K562 (cell line): ENCODE data around the gene LITAF. TPM values are rescaled to one million over a fixed set of nuclear protein-coding genes. Genes with fewer than 3 reads are reported as not detected.
"Not testable (repeated sequence)": the region's sequence is repeated elsewhere in the genome, so short reads cannot be mapped to it uniquely, and the experiment has no call there.

ENCODE experiments used
- ATAC-seq: fragments of 200-7000 bp; cut with Tn5 transposase; 3 replicates; pipeline ENCODE4 v1.9.1; 2020; ENCODE audit warnings: moderate library complexity
- BruUV-seq: library from RNA; stranded (reverse); fragments of 400-500 nt; replicated peaks from 2 replicates; lab custom pipeline; 2021; lab: Mats Ljungman, UMichigan
- CTCF ChIA-PET: fragments of 300-600 bp; formaldehyde crosslinking; extraction: SDS; loops from one replicate; lab custom pipeline; 2021; ENCODE audit warnings: low intra/inter-chr PET ratio; lab: Yijun Ruan, JAX
- POLR2A ChIA-PET: fragments of 300-600, 350-650 bp; sonication (Branson Sonifier 250); formaldehyde crosslinking; extraction: SDS; loops from one replicate; lab custom pipeline; 2021; ENCODE audit warnings: antibody characterized with exemption, inconsistent platforms; lab: Yijun Ruan, JAX
- DNase-seq, 4 experiments: peaks; one replicate each; pipeline versions ENCODE4 v3.0.0 to v3.0.0-alpha.2; 2011 to 2018; ENCODE audit warnings: low spot score in 3 of 4, mixed read lengths in 3 of 4; ENCODE audit errors: extremely low read depth in 1 of 4
- FAIRE-seq: peaks from 2 replicates; lab custom pipeline; 2011; peaks lifted over from hg19 to GRCh38; lab: Jason Lieb, UNC
- H2AFZ ChIP-seq: 2 replicates; pipeline ENCODE4 v1.6.0; 2011; ENCODE audit warnings: low read depth, low read length, control low read depth, inconsistent platforms
- H3K27ac ChIP-seq: fragments of 200-600 bp; 3 replicates; pipeline ENCODE4 v1.8.0; 2011; ENCODE audit warnings: low read depth, mild to moderate bottlenecking, control low read depth, inconsistent platforms, low read length, moderate library complexity, mixed read lengths; ENCODE audit errors: extremely low read depth
- H3K27me3 ChIP-seq, 2 experiments: fragments of 300-600 bp in 1 of 2; 2 replicates in 1 of 2; 3 replicates in 1 of 2; pipeline versions ENCODE4 v1.6.0 to v1.8.0; 2011; ENCODE audit warnings: inconsistent platforms in 2 of 2, low read length in 2 of 2, mild to moderate bottlenecking in 1 of 2, mixed read lengths in 1 of 2, moderate library complexity in 1 of 2; ENCODE audit not compliant: control insufficient read depth in 2 of 2, insufficient read depth in 2 of 2
- H3K36me3 ChIP-seq: fragments of 300-600 bp; 3 replicates; pipeline ENCODE4 v1.8.0; 2011; ENCODE audit warnings: mild to moderate bottlenecking, low read length, inconsistent platforms; ENCODE audit not compliant: control insufficient read depth, insufficient read depth
- H3K4me1 ChIP-seq, 2 experiments: fragments of 200-600 bp in 1 of 2; replicated peaks in 1 of 2; 2 replicates in 1 of 2; 3 replicates in 1 of 2; pipeline versions ENCODE4 v1.5.1 to v1.8.0; 2011; ENCODE audit warnings: inconsistent platforms in 2 of 2, low read length in 2 of 2, mild to moderate bottlenecking in 1 of 2, mixed read lengths in 1 of 2, moderate library complexity in 1 of 2; ENCODE audit not compliant: control insufficient read depth in 2 of 2, insufficient read depth in 2 of 2
- H3K4me2 ChIP-seq: 2 replicates; pipeline ENCODE4 v1.6.1; 2011; ENCODE audit warnings: low read length, control low read depth, inconsistent platforms, mixed read lengths; ENCODE audit not compliant: insufficient read depth
- H3K4me3 ChIP-seq: fragments of 200-600 bp; sonication (generic), shearing (Covaris generic); 2 replicates; pipeline ENCODE4 v1.5.1; 2016; ENCODE audit warnings: control low read depth, inconsistent platforms
- H3K79me2 ChIP-seq: fragments of 200-600 bp; 3 replicates; pipeline ENCODE4 v1.8.0; 2011; ENCODE audit warnings: low read length, inconsistent platforms; ENCODE audit not compliant: control insufficient read depth, insufficient read depth
- H3K9ac ChIP-seq, 2 experiments: 2 replicates each; pipeline versions ENCODE4 v1.6.0 to v1.6.1; 2011; ENCODE audit warnings: low read depth in 2 of 2, low read length in 2 of 2, control low read depth in 1 of 2, inconsistent platforms in 1 of 2, mild to moderate bottlenecking in 1 of 2, mixed read lengths in 1 of 2; ENCODE audit not compliant: insufficient read depth in 1 of 2
- H3K9me1 ChIP-seq: one replicate; pipeline ENCODE4 v1.6.0; 2011; ENCODE audit warnings: inconsistent platforms, mild to moderate bottlenecking, low read length, moderate library complexity; ENCODE audit not compliant: control insufficient read depth, insufficient read depth
- H3K9me3 ChIP-seq: replicated peaks from 2 replicates; pipeline ENCODE4 v1.5.1; 2011; ENCODE audit warnings: low read depth, low read length, inconsistent platforms; ENCODE audit not compliant: control insufficient read depth, insufficient read depth
- H4K20me1 ChIP-seq: replicated peaks from 2 replicates; pipeline ENCODE4 v1.6.1; 2011; ENCODE audit warnings: low read length, inconsistent platforms, mixed read lengths; ENCODE audit not compliant: control insufficient read depth, insufficient read depth
- CBX2 ChIP-seq: fragments of 200-600 bp; sonication (generic); IDR thresholded peaks from one replicate; pipeline ENCODE4 v1.6.1; 2012; ENCODE audit warnings: mild to moderate bottlenecking, low read length, inconsistent platforms; ENCODE audit not compliant: insufficient read depth, poor library complexity, severe bottlenecking
- ESRRB ChIP-seq: fragments of 250-450 bp; sonication (Bioruptor Pico); IDR thresholded peaks from 2 replicates; pipeline ENCODE4 v1.5.0; 2020; ENCODE audit warnings: mild to moderate bottlenecking, moderate library complexity, borderline replicate concordance
- ZKSCAN1 ChIP-seq: fragments of 150-350 bp; IDR thresholded peaks from 2 replicates; pipeline ENCODE4 v1.6.1; 2016; ENCODE audit warnings: low read depth, low read length
- WGBS: fragments of 100-300 bp; shearing (Covaris generic); methylation state at CpG from one replicate; pipeline ENCODE4 v1.1.6; 2016; ENCODE audit warnings: low coverage, mixed read lengths; ENCODE audit not compliant: insufficient coverage; ENCODE audit errors: missing lambda C conversion rate; 5-methylcytosine and 5-hydroxymethylcytosine counted together
- in situ Hi-C: fragments of 300-500 bp; cut with MboI; formaldehyde crosslinking; loops from 4 replicates; pipeline ENCODE4 v1.15.0; 2018; ENCODE audit warnings: inconsistent platforms, mixed read lengths
- intact Hi-C: fragments of 100-400 bp; cut with micrococcal nuclease; formaldehyde crosslinking; loops from 2 replicates; pipeline ENCODE4 v1.14.2; 2022
- polyA plus RNA-seq, 8 experiments: library from polyadenylated mRNA; depleted of rRNA in 4 of 8; stranded (reverse) in 5 of 8; unstranded in 3 of 8; fragments of >200 nt; fragmentation: Nextera tagmentation in 2 of 8; fragmentation: Illumina TruSeq in 1 of 8; extraction: Ambion mirVana in 2 of 8; extraction: Trizol in 1 of 8; gene quantifications; 2 replicates each; pipeline versions ENCODE4 v1.2.1 to v1.2.3, GENCODE V29; 2011 to 2014; ENCODE audit warnings: inconsistent platforms in 1 of 8, missing spikeins in 1 of 8
- total RNA-seq, 7 experiments: library from RNA; depleted of rRNA in 6 of 7; stranded (reverse); fragments of >200 nt in 6 of 7; fragmentation: Illumina TruSeq in 2 of 7; extraction: Trizol in 2 of 7; gene quantifications; 2 replicates each; pipeline versions ENCODE4 v1.2.1 to v1.2.3, GENCODE V29; 2011 to 2021; ENCODE audit warnings: low replicate concordance in 1 of 7

LITAF gene
- total and polyA plus RNA-seq, 9 of the 15 experiments (the other 6 are each of a cell fraction or from before 2014, with no cell fraction given) = 4.1 to 17.8 (median 11.9) TPM

GRCh38 chr16:11581678-11582077, 5.0 kb downstream of the LITAF start:
- intact Hi-C loops = no loop called here
- H3K27me3 ChIP-seq = peaks cover 12 to 25% of the 10 kb centered on the region in 2 experiments
- H3K4me2 ChIP-seq = no peak overlapping the region
- POLR2A ChIA-PET = no interaction called here
- no peak overlapping the region for H2AFZ ChIP-seq
- FAIRE-seq = no peak
- ATAC-seq = no peak
- H3K9me1 ChIP-seq = no peaks in the 10 kb centered on the region
- no peaks in the 10 kb centered on the region; the same call in 1 of the 2 replicates for H4K20me1 ChIP-seq
- no peak for TF ChIP-seq ESRRB (CRISPR knock-in tag)
- TF ChIP-seq CBX2 = peak; percentile 6
- TF ChIP-seq, all 486 proteins: peak for 1
- Histone ChIP-seq H3K9me3 (no peaks in the 10 kb centered on the region), H3K9ac (no peak overlapping the region), H3K4me1 (peaks cover 0 to 10% of the 10 kb centered on the region in 2 experiments; a peak in 4 of 5 replicates), H3K4me3 (no peak overlapping the region), H3K27ac (no peak overlapping the region), H3K36me3 (no peaks in the 10 kb centered on the region), H3K79me2 (no peaks in the 10 kb centered on the region)
- in situ Hi-C loops = no loop called here
- BruUV-seq = no TSS peak
- CTCF ChIA-PET = no interaction called here
- WGBS = 31% methylated on average over 3 of the region's 3 CpGs
- DNase-seq = no peak

DNA sequence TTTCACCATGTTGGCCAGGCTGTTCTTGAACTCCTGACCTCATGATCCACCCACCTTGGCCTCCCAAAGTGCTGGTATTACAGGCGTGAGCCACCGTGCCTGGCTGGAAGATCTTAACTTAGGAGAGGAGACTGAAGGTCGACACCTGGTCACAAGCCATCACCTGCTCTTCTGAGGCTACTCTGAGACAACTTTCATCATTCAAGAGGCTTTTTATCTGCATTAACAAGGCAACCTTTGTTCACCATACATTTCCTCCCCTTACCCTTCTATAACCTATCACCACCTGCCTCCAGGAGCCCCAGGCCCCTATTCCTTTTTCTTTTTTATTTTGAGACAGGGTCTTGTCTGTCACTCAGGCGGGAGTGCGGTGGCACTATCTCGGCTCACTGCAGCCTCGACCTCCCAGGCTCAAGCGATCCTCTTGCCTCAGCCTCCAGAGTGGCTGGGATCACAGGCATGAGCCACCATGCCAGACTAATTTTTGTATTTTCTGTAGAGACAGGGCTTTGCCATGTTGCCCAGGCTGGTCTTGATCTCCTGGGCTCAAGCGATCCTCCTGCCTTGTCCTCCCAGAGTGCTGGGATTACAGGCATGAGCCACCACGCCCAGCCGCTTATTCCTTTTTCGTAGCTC, 6.2 kb downstream of the LITAF start:
- no TSS peak for BruUV-seq
- Histone ChIP-seq H3K27ac (no peak overlapping the region), H4K20me1 (no peaks in the 10 kb centered on the region; the same call in 1 of the 2 replicates), H3K4me2 (no peak overlapping the region), H2AFZ (no peak overlapping the region), H3K9me1 (no peaks in the 10 kb centered on the region), H3K4me1 (no peaks in the 10 kb centered on the region), H3K9me3 (no peaks in the 10 kb centered on the region), H3K4me3 (no peak overlapping the region), H3K9ac (no peak overlapping the region), H3K27me3 (peaks cover 7 to 22% of the 10 kb centered on the region in 2 experiments; a peak in 4 of 5 replicates), H3K36me3 (no peaks in the 10 kb centered on the region), H3K79me2 (no peaks in the 10 kb centered on the region)
- WGBS = 26% methylated on average over 11 of the region's 12 CpGs
- no peak for FAIRE-seq
- no peak for ATAC-seq
- POLR2A ChIA-PET = interaction anchor here (0.6 kb wide), 1 partner anchor 256 kb away, joined by 3 read pairs; no protein-coding TSS in a partner anchor
- intact Hi-C loops (no loop called here), in situ Hi-C loops (no loop called here)
- TF ChIP-seq ZKSCAN1 = no peak
- no peak for DNase-seq
- CTCF ChIA-PET = no interaction called here

DNA sequence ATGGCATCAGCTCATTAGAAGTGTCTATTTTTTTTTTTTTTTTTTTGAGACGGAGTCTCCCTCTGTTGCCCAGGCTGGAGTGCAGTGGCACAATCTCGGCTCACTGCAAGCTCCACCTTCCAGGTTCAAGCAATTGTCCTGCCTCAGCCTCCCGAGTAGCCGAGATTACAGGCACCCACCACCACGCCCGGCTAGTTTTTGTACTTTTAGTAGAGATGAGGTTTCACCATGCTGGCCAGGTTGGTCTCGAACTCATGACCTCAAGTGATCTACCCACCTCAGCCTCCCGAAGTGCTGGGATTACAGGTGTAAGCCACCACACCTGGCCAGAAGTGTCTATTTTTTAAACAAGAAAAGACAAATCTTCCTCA, 9.4 kb downstream of the LITAF start:
- H3K4me2 ChIP-seq, FAIRE-seq, H3K36me3 ChIP-seq, H4K20me1 ChIP-seq, H3K27ac ChIP-seq, in situ Hi-C loops, H2AFZ ChIP-seq, H3K4me1 ChIP-seq, H3K9ac ChIP-seq, H3K4me3 ChIP-seq, ATAC-seq, DNase-seq, H3K9me3 ChIP-seq, H3K9me1 ChIP-seq, BruUV-seq, H3K79me2 ChIP-seq, intact Hi-C loops: not testable (repeated sequence)
- CTCF ChIA-PET = interaction anchor here (0.6 kb wide), 1 partner anchor 488 kb away, joined by 3 read pairs; no protein-coding TSS in a partner anchor
- peaks cover 1 to 15% of the 10 kb centered on the region in 2 experiments; a peak in 3 of 5 replicates for H3K27me3 ChIP-seq
- 7% methylated on average over 8 of the region's 8 CpGs for WGBS
- POLR2A ChIA-PET = interaction anchor here (0.6 to 0.7 kb wide), 2 partner anchors 292 to 294 kb away, joined by 3 read pairs; no protein-coding TSS in a partner anchor
